HAP-1 (cell line): ENCODE results near the gene PBX1.
"Not testable (repeated sequence)": the region's sequence is repeated elsewhere in the genome, so short reads cannot be mapped to it uniquely, and the experiment has no call there.

ENCODE experiments used
- DNase-seq, 2 experiments: peaks; one replicate each; pipeline ENCODE4 v3.0.0-alpha.2; 2016 to 2020; ENCODE audit warnings: low spot score in 2 of 2
- H3K27me3 ChIP-seq: fragments of 250-450 bp; sonication (Bioruptor Pico); 2 replicates; pipeline ENCODE4 v1.5.1; 2020; ENCODE audit warnings: low read depth, mild to moderate bottlenecking, moderate library complexity
- H3K36me3 ChIP-seq: fragments of 250-450 bp; sonication (Bioruptor Pico); replicated peaks from 2 replicates; pipeline ENCODE4 v1.5.1; 2020; ENCODE audit warnings: mild to moderate bottlenecking
- H3K4me1 ChIP-seq: fragments of 250-450 bp; sonication (Bioruptor Pico); 2 replicates; pipeline ENCODE4 v1.5.1; 2020; ENCODE audit warnings: mild to moderate bottlenecking
- H3K4me3 ChIP-seq: fragments of 250-450 bp; sonication (Bioruptor Pico); 2 replicates; pipeline ENCODE4 v1.5.1; 2020; ENCODE audit warnings: mild to moderate bottlenecking, moderate library complexity
- H3K9me3 ChIP-seq: fragments of 250-450 bp; sonication (Bioruptor Pico); 2 replicates; pipeline ENCODE4 v1.5.1; 2020; ENCODE audit warnings: mild to moderate bottlenecking, moderate library complexity
- in situ Hi-C: fragments of 300-500 bp; cut with MboI; formaldehyde crosslinking; loops from 3 replicates; pipeline ENCODE4 v1.14.3; 2020; ENCODE audit warnings: low sequenced_read_pairs, inconsistent platforms, mixed read lengths

The PBX1 gene

GRCh38 chr1:164652969-164653368, 94.0 kb downstream of the PBX1 start:
- H3K36me3 ChIP-seq, H3K4me3 ChIP-seq, H3K9me3 ChIP-seq, H3K27me3 ChIP-seq, DNase-seq: not testable (repeated sequence)
- in situ Hi-C loops, result loop anchor here (5.0 kb wide), 1 partner anchor 36 kb away; no protein-coding TSS in a partner anchor
- peaks cover 17% of the 10 kb centered on the region for H3K4me1 ChIP-seq

DNA sequence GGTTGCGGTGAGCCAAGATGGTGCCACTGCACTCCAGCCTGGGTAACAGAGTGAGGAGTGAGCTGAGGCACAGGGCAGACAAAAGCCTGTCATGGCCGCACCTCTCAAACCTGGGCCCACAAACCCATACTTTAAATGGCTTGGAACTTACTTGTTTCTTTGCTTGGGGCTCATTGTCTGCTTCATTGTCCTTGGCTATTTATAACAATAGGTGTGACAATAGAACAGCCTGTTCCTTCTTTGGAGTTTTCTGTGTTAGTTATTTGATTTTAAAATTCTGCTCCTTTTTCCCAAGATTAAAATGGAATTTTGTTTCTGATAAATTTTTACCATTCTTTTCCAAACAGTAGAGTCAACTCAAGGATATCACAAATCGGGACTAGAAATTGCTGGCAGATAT, 94.7 kb downstream of the PBX1 start:
- H3K36me3 ChIP-seq, result no peaks in the 10 kb centered on the region
- peaks cover 11% of the 10 kb centered on the region for H3K4me1 ChIP-seq
- H3K9me3 ChIP-seq, result no peaks in the 10 kb centered on the region
- no peak for DNase-seq
- in situ Hi-C loops, result loop anchor here (5.0 kb wide), 1 partner anchor 36 kb away; no protein-coding TSS in a partner anchor
- no peak overlapping the region for H3K4me3 ChIP-seq
- no peaks in the 10 kb centered on the region for H3K27me3 ChIP-seq

DNA sequence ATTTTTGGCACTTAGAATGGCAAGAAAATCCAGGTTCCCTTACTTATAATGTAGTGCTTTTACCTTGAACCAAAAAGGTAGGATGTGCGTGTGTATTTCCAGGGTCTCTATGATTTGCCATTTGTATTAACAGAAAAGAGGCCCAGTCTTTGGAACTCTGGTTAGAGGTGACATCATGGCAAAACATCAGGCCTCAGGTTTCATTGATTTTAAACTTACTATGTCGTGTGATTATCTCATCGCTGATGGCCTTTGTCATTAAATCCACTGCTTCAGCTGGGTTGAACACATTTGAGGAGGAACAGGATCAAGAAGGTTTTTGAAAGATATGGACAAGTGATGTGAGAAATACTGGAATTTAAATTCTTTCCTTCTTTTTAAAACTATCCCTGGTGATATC, 95.2 kb downstream of the PBX1 start:
- no peaks in the 10 kb centered on the region for H3K27me3 ChIP-seq
- in situ Hi-C loops, result loop anchor here (5.0 kb wide), 1 partner anchor 37 kb away; no protein-coding TSS in a partner anchor
- H3K9me3 ChIP-seq, result no peaks in the 10 kb centered on the region
- DNase-seq, result no peak
- H3K4me1 ChIP-seq, result peaks cover 7% of the 10 kb centered on the region
- no peaks in the 10 kb centered on the region for H3K36me3 ChIP-seq
- no peak overlapping the region for H3K4me3 ChIP-seq

GRCh38 chr1:164658864-164659263, 99.9 kb downstream of the PBX1 start:
- no peak for DNase-seq
- Histone ChIP-seq H3K4me1 (no peaks in the 10 kb centered on the region), H3K36me3 (no peaks in the 10 kb centered on the region), H3K27me3 (no peaks in the 10 kb centered on the region), H3K9me3 (no peaks in the 10 kb centered on the region), H3K4me3 (no peak overlapping the region)
- in situ Hi-C loops, result no loop called here

GRCh38 chr1:164659621-164660411, 100.8 kb downstream of the PBX1 start:
- DNase-seq, result no peak
- H3K27me3 ChIP-seq, result no peaks in the 10 kb centered on the region
- no peaks in the 10 kb centered on the region for H3K36me3 ChIP-seq
- in situ Hi-C loops, result no loop called here
- no peak overlapping the region for H3K4me3 ChIP-seq
- no peaks in the 10 kb centered on the region for H3K9me3 ChIP-seq
- H3K4me1 ChIP-seq, result no peaks in the 10 kb centered on the region

DNA sequence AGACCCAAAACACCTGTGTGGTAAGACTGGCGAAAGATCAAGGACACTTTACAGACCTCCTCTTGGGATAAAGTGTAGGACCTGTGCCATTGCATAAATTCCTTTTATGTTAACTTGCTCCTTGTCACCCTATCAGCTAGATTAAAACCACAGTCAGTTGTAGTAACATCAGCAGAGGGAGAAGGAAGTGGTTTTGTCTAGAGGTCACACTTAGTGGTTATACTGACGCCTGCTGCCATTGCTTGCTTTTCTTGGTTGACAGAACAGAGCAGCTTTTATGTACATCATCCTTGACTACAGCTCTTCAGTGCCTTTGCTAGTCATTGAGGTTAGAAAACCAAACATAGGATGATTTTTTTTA, 101.4 kb downstream of the PBX1 start:
- in situ Hi-C loops, result no loop called here
- no peaks in the 10 kb centered on the region for H3K36me3 ChIP-seq
- H3K4me3 ChIP-seq, result no peak overlapping the region
- H3K27me3 ChIP-seq, result no peaks in the 10 kb centered on the region
- H3K4me1 ChIP-seq, result no peaks in the 10 kb centered on the region
- DNase-seq, result no peak
- H3K9me3 ChIP-seq, result no peaks in the 10 kb centered on the region

GRCh38 chr1:164660775-164661174, 101.8 kb downstream of the PBX1 start:
- Histone ChIP-seq H3K4me3 (no peak overlapping the region), H3K9me3 (no peaks in the 10 kb centered on the region), H3K27me3 (no peaks in the 10 kb centered on the region), H3K4me1 (no peaks in the 10 kb centered on the region), H3K36me3 (no peaks in the 10 kb centered on the region)
- DNase-seq, result no peak
- in situ Hi-C loops, result no loop called here

GRCh38 chr1:164662462-164662861, 103.5 kb downstream of the PBX1 start:
- Histone ChIP-seq H3K4me1 (no peaks in the 10 kb centered on the region), H3K27me3 (no peaks in the 10 kb centered on the region), H3K4me3 (no peak overlapping the region), H3K9me3 (no peaks in the 10 kb centered on the region), H3K36me3 (no peaks in the 10 kb centered on the region)
- in situ Hi-C loops, result no loop called here
- DNase-seq, result no peak

DNA sequence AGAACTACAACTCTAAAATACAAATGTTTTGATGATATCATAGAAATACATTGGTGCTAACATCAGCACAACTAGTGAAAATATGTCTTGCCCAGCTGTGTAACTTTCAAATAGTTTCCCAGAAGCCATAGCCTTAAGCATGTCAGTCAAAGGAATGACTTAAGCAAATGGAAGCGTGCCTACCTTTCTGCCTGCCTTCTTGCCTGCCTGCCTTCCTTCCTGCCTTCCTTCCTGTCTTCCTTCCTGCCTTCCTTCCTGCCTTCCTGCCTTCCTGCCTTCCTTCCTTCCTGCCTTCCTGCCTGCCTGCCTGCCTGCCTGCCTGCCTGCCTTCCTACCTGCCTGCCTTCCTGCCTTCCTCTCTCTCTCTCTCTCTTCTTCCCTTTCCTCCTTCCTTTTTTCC, 104.0 kb downstream of the PBX1 start:
- no peak for DNase-seq
- H3K4me1 ChIP-seq, result no peaks in the 10 kb centered on the region
- H3K4me3 ChIP-seq, result no peak overlapping the region
- no peaks in the 10 kb centered on the region for H3K9me3 ChIP-seq
- in situ Hi-C loops, result no loop called here
- H3K36me3 ChIP-seq, result no peaks in the 10 kb centered on the region
- H3K27me3 ChIP-seq, result no peaks in the 10 kb centered on the region

GRCh38 chr1:164664127-164664526, 105.1 kb downstream of the PBX1 start:
- Histone ChIP-seq H3K4me1 (no peaks in the 10 kb centered on the region), H3K4me3 (no peak overlapping the region), H3K36me3 (no peaks in the 10 kb centered on the region), H3K9me3 (no peaks in the 10 kb centered on the region; the same call in 1 of the 2 replicates), H3K27me3 (no peaks in the 10 kb centered on the region)
- DNase-seq, result no peak
- in situ Hi-C loops, result no loop called here

DNA sequence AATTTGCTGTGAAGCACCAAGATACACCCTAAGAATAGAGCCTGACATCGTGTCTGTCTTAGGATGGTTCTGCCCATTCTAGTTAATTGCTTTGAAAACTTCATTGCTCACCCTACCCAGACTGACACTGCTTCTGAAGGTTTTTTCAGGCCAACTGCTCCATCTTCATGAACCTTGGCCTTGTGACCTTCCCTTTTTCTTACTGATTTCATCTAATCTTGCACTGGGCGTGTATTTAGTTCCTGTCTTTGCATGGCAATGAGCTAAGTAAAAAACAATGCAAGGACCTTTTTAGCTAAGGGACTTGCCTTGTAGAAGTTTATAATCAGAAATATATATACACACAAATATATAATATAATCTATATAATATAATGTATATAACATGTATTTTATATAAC, 108.0 kb downstream of the PBX1 start:
- H3K9me3 ChIP-seq, result no peaks in the 10 kb centered on the region; the same call in none of the 2 replicates
- DNase-seq, result no peak
- in situ Hi-C loops, result no loop called here
- H3K4me1 ChIP-seq, result peaks cover 5% of the 10 kb centered on the region; the same call in 1 of the 2 replicates
- no peaks in the 10 kb centered on the region for H3K27me3 ChIP-seq
- H3K36me3 ChIP-seq, result no peaks in the 10 kb centered on the region
- H3K4me3 ChIP-seq, result no peak overlapping the region

- DNase-seq, result no peak
- no peak overlapping the region for H3K4me3 ChIP-seq
- no peaks in the 10 kb centered on the region for H3K36me3 ChIP-seq
- in situ Hi-C loops, result no loop called here
- no peaks in the 10 kb centered on the region; the same call in none of the 2 replicates for H3K9me3 ChIP-seq
- H3K27me3 ChIP-seq, result no peaks in the 10 kb centered on the region
- peaks cover 5% of the 10 kb centered on the region; the same call in 1 of the 2 replicates for H3K4me1 ChIP-seq
Observed at GRCh38 chr1:164667600-164667999, 108.6 kb downstream of the PBX1 start.

DNA sequence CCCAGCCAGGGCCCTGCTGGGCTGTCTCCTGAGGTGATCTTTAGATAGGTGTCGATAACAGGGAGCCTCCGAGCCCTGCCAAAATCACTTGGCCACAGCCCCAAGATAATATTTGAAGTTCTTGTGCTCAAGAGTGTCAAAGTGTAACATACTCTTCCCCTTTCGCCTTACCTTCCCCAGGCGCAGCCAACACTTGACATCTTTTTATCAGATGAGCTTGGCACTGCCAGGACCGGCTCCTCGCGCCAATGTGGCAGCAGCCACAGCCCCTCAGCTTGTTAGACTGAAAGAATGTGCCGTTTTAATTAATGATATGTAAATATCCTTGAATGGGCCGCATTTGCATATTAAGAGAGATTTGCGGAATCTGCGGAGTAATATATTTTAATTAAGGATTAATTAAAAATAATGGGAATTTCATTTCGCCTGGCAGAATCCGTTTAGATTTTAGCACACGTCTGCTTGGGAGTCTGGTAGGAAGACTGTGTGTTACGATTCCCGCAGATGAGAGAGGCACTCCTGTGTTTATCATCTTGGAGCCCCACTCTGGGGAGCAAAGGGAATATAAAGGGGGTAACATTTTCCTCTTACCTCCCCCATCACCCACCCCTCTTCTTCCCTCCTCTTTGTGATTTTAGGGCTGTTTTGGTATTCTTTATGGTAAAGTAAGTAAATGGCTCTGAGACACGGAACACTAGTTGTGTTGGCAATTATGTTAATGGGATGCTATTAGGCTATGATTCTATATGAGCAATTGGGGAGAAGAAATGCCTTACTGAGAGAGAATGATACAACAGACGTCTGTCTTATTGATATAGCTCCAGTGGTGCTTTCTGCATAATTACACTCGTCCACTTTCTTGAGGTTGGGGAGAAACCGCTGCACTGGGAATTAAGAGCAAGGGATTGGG, 109.8 kb downstream of the PBX1 start:
- in situ Hi-C loops, result no loop called here
- H3K36me3 ChIP-seq, result no peaks in the 10 kb centered on the region
- DNase-seq, result no peak
- no peak overlapping the region for H3K4me3 ChIP-seq
- H3K27me3 ChIP-seq, result no peaks in the 10 kb centered on the region
- peaks cover 5% of the 10 kb centered on the region; the same call in 1 of the 2 replicates for H3K4me1 ChIP-seq
- no peaks in the 10 kb centered on the region; the same call in none of the 2 replicates for H3K9me3 ChIP-seq

DNA sequence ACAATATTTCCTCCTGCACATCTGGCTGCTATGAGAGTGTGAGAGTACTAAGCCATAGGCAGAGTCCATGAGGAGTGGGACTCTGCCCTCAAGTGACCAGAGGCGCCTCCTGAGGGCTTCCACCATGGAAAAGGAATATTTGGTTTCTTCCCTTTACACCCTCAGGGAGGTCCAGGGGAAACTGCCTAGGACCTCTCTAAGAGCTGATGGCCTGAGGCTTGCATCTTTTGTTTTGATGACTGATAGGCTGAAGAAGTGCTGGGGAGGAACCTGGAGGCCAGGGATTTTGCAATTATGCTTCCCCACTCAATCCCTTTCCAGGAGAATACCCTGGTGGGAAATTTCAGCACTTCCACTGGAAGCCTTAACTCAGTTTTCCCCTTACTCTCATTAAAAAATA, 111.0 kb downstream of the PBX1 start:
- no peaks in the 10 kb centered on the region for H3K27me3 ChIP-seq
- no peak for DNase-seq
- no peaks in the 10 kb centered on the region; the same call in none of the 2 replicates for H3K9me3 ChIP-seq
- H3K36me3 ChIP-seq, result no peaks in the 10 kb centered on the region
- in situ Hi-C loops, result no loop called here
- no peak overlapping the region for H3K4me3 ChIP-seq
- H3K4me1 ChIP-seq, result peaks cover 5% of the 10 kb centered on the region; the same call in 1 of the 2 replicates
